A549 (cell line): ENCODE results near the gene CACNA1H. TPM values are rescaled to one million over a fixed set of nuclear protein-coding genes. Genes with fewer than 3 reads are reported as not detected.
A peak's percentile ranks its signal among the peaks of the same experiment; 100 is the strongest.

Experiments
- ATAC-seq, 2 experiments: fragments of 200-7000 bp in 1 of 2; fragments of >200 bp in 1 of 2; cut with Nextera tagmentation in 1 of 2; cut with Tn5 transposase in 1 of 2; 3 replicates each; pipeline versions ENCODE4 v1.8.0 to v1.9.1; 2018 to 2020; ENCODE audit warnings: mild to moderate bottlenecking in 1 of 2, moderate library complexity in 1 of 2
- CTCF ChIA-PET: fragments of 300-600 bp; sonication (Branson Sonifier 250); formaldehyde crosslinking; extraction: SDS; loops from one replicate; lab custom pipeline; 2021; ENCODE audit warnings: antibody characterized with exemption, inconsistent platforms; lab: Yijun Ruan, JAX
- POLR2A ChIA-PET: fragments of 350-600 bp; formaldehyde crosslinking; extraction: SDS; loops from one replicate; lab custom pipeline; 2021; ENCODE audit warnings: antibody characterized with exemption, inconsistent platforms; lab: Yijun Ruan, JAX
- DNase-seq, 2 experiments: peaks; one replicate each; pipeline versions ENCODE4 v3.0.0 to v3.0.0-alpha.2; 2011 to 2016; ENCODE audit warnings: low read depth in 1 of 2, low spot score in 1 of 2
- FAIRE-seq: peaks from 2 replicates; lab custom pipeline; 2011; peaks lifted over from hg19 to GRCh38; lab: Jason Lieb, UNC
- H3K27ac ChIP-seq, 2 experiments: fragments of >200 bp; sonication (Bioruptor Twin); formaldehyde crosslinking; 3 replicates each; pipeline ENCODE4 v1.5.1; 2016 to 2017
- H3K4me1 ChIP-seq: fragments of >200 bp; sonication (Bioruptor Twin); formaldehyde crosslinking; 3 replicates; pipeline ENCODE4 v1.6.1; 2016
- H3K4me2 ChIP-seq: fragments of >200 bp; sonication (Bioruptor Twin); formaldehyde crosslinking; 3 replicates; pipeline ENCODE4 v1.6.1; 2016
- H3K4me3 ChIP-seq: fragments of >200 bp; sonication (Bioruptor Twin); formaldehyde crosslinking; 3 replicates; pipeline ENCODE4 v1.5.1; 2016
- H3K9me3 ChIP-seq: fragments of >200 bp; sonication (Bioruptor Twin); formaldehyde crosslinking; 3 replicates; pipeline ENCODE4 v1.6.1; 2016
- BHLHE40 ChIP-seq: IDR thresholded peaks from 2 replicates; pipeline ENCODE4 v1.6.1; 2012; ENCODE audit warnings: low read depth, low read length, inconsistent platforms
- CBX8 ChIP-seq: fragments of 200-600 bp; sonication (generic); IDR thresholded peaks from 2 replicates; pipeline ENCODE4 v1.6.1; 2016
- CHD2 ChIP-seq: fragments of 150-350 bp; IDR thresholded peaks from 2 replicates; pipeline ENCODE4 v1.6.1; 2014; ENCODE audit warnings: low read length; ENCODE audit not compliant: partially characterized antibody
- E2F6 ChIP-seq: IDR thresholded peaks from 2 replicates; pipeline ENCODE4 v1.6.1; 2012; ENCODE audit warnings: low read depth, borderline replicate concordance
- EHMT2 ChIP-seq: fragments of 200-600 bp; sonication (generic); IDR thresholded peaks from 2 replicates; pipeline ENCODE4 v1.6.1; 2016; ENCODE audit warnings: antibody characterized with exemption, low read depth, mild to moderate bottlenecking, moderate library complexity
- EP300 ChIP-seq, 2 experiments: fragments of >200 bp; sonication (Bioruptor Twin); formaldehyde crosslinking; IDR thresholded peaks; 2 replicates in 1 of 2; 3 replicates in 1 of 2; pipeline ENCODE4 v1.6.1; 2016 to 2017
- FOSB ChIP-seq: fragments of 250-450 bp; sonication (Bioruptor Pico); IDR thresholded peaks from 2 replicates; pipeline ENCODE4 v1.5.0; 2020; ENCODE audit warnings: mild to moderate bottlenecking, moderate library complexity
- FOSL2 ChIP-seq, 2 experiments: fragments of 450-650 bp in 1 of 2; fragments of >200 bp in 1 of 2; sonication (Bioruptor Twin) in 1 of 2; formaldehyde crosslinking; IDR thresholded peaks; 2 replicates each; pipeline versions ENCODE4 v1.5.0 to v1.6.1; 2016 to 2020; ENCODE audit warnings: mild to moderate bottlenecking in 1 of 2, moderate library complexity in 1 of 2
- FOXS1 ChIP-seq: fragments of 250-450 bp; sonication (Bioruptor Pico); IDR thresholded peaks from 2 replicates; pipeline ENCODE4 v1.5.0; 2020; ENCODE audit warnings: mild to moderate bottlenecking, moderate library complexity
- GATA3 ChIP-seq: IDR thresholded peaks from 2 replicates; pipeline ENCODE4 v1.6.1; 2012; ENCODE audit warnings: borderline replicate concordance
- HOXB13 ChIP-seq: fragments of 250-450 bp; sonication (Bioruptor Pico); IDR thresholded peaks from 2 replicates; pipeline ENCODE4 v1.5.0; 2020; ENCODE audit warnings: low read depth, mild to moderate bottlenecking, moderate library complexity
- HOXB5 ChIP-seq: fragments of 250-450 bp; sonication (Bioruptor Pico); IDR thresholded peaks from 2 replicates; pipeline ENCODE4 v1.5.0; 2020; ENCODE audit warnings: mild to moderate bottlenecking, moderate library complexity
- KDM1A ChIP-seq: fragments of 200-600 bp; sonication (generic); IDR thresholded peaks from 2 replicates; pipeline ENCODE4 v1.6.1; 2016; ENCODE audit warnings: low read depth, mild to moderate bottlenecking
- NPAS2 ChIP-seq: fragments of 250-450 bp; sonication (Bioruptor Pico); IDR thresholded peaks from 2 replicates; pipeline ENCODE4 v1.8.0; 2022; ENCODE audit warnings: mild to moderate bottlenecking, moderate library complexity, borderline replicate concordance
- RAD21 ChIP-seq, 2 experiments: fragments of >200 bp in 1 of 2; sonication (Bioruptor Twin) in 1 of 2; formaldehyde crosslinking in 1 of 2; IDR thresholded peaks in 1 of 2; conservative IDR thresholded peaks in 1 of 2; 2 replicates in 1 of 2; 3 replicates in 1 of 2; pipeline ENCODE4 v1.6.1; 2012 to 2018; ENCODE audit warnings: inconsistent platforms in 1 of 2
- RARB ChIP-seq: fragments of 250-450 bp; sonication (Bioruptor Pico); IDR thresholded peaks from 2 replicates; pipeline ENCODE4 v1.8.0; 2021; ENCODE audit warnings: mild to moderate bottlenecking, moderate library complexity
- RFX5 ChIP-seq: fragments of 450-650 bp; IDR thresholded peaks from 2 replicates; pipeline ENCODE4 v1.7.1; 2014; ENCODE audit warnings: antibody characterized with exemption, mild to moderate bottlenecking, moderate library complexity
- TFCP2L1 ChIP-seq: fragments of 250-450 bp; sonication (Bioruptor Pico); IDR thresholded peaks from 2 replicates; pipeline ENCODE4 v1.5.0; 2021; ENCODE audit warnings: mild to moderate bottlenecking
- TP53 ChIP-seq: fragments of 250-450 bp; sonication (Bioruptor Pico); IDR thresholded peaks from 2 replicates; pipeline ENCODE4 v1.5.0; 2021; ENCODE audit warnings: mild to moderate bottlenecking, moderate library complexity
- ZC3H11A ChIP-seq: fragments of 450-650 bp; IDR thresholded peaks from 2 replicates; pipeline ENCODE4 v1.6.1; 2014; ENCODE audit warnings: antibody characterized with exemption, mild to moderate bottlenecking
- ZFP36 ChIP-seq: fragments of 450-650 bp; IDR thresholded peaks from 2 replicates; pipeline ENCODE4 v1.6.1; 2014; ENCODE audit warnings: borderline replicate concordance; ENCODE audit not compliant: partially characterized antibody
- WGBS: methylation state at CpG from one replicate; pipeline ENCODE4 v1.1.6; 2017; ENCODE audit errors: missing lambda C conversion rate; 5-methylcytosine and 5-hydroxymethylcytosine counted together
- polyA plus RNA-seq, 4 experiments: library from polyadenylated mRNA; depleted of rRNA in 3 of 4; stranded (reverse); fragments of >200 nt; fragmentation: RNase III in 1 of 4; extraction: RNeasy Plus Mini Kit Qiagen cat#74134 plus additional on column Dnase treatment in 1 of 4; gene quantifications; 2 replicates in 3 of 4; 3 replicates in 1 of 4; pipeline ENCODE4 v1.2.3, GENCODE V29; 2011 to 2017
- TF ChIP-seq, protein P1 (sequence below): IDR thresholded peaks from 2 replicates; pipeline ENCODE4 v1.6.1; 2012
- TF ChIP-seq, protein P2 (sequence below): fragments of 250-450 bp; sonication (Bioruptor Pico); IDR thresholded peaks from 2 replicates; pipeline ENCODE4 v1.5.0; 2020; ENCODE audit warnings: low read depth, mild to moderate bottlenecking, moderate library complexity
- TF ChIP-seq, protein P3 (sequence below): fragments of 250-450 bp; sonication (Bioruptor Pico); IDR thresholded peaks from 2 replicates; pipeline ENCODE4 v1.5.0; 2021; ENCODE audit warnings: mild to moderate bottlenecking, moderate library complexity, borderline replicate concordance

The CACNA1H gene
- polyA plus RNA-seq, 2 of the 4 experiments (the other 2 are of a cell fraction) = 7.2 to 15.8 TPM

- FAIRE-seq (no peak), ATAC-seq (no peak), DNase-seq (no peak)
- peak overlapping the region in 1 of 2 experiments; percentile 22; a peak in 1 of 6 replicates for H3K27ac ChIP-seq
- H3K4me1 ChIP-seq = peaks cover 67% of the 10 kb centered on the region
- H3K4me2 ChIP-seq = no peak overlapping the region
- WGBS = 87% methylated on average over 15 of the region's 21 CpGs
- no peaks in the 10 kb centered on the region for H3K9me3 ChIP-seq
- ChIA-PET POLR2A (no interaction called here), CTCF (interaction anchor here (0.6 to 1.4 kb wide), 3 partner anchors 28 to 709 kb away, joined by 3 read pairs; no protein-coding TSS in a partner anchor)
- TF ChIP-seq RARB (CRISPR knock-in tag) = no peak
- no peak for TF ChIP-seq CHD2
- TF ChIP-seq EHMT2 = no peak
- no peak for TF ChIP-seq RFX5
- TF ChIP-seq TFCP2L1 (CRISPR knock-in tag) = no peak
- TF ChIP-seq KDM1A = no peak
- TF ChIP-seq FOXS1 = no peak
- TF ChIP-seq ZC3H11A = no peak
- no peak for TF ChIP-seq BHLHE40
- TF ChIP-seq, protein P1, sequence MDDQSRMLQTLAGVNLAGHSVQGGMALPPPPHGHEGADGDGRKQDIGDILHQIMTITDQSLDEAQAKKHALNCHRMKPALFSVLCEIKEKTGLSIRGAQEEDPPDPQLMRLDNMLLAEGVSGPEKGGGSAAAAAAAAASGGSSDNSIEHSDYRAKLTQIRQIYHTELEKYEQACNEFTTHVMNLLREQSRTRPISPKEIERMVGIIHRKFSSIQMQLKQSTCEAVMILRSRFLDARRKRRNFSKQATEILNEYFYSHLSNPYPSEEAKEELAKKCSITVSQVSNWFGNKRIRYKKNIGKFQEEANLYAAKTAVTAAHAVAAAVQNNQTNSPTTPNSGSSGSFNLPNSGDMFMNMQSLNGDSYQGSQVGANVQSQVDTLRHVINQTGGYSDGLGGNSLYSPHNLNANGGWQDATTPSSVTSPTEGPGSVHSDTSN = no peak
- no peak for TF ChIP-seq HOXB13
- no peak for TF ChIP-seq RAD21 (conservative IDR thresholded peaks at IDR 0.05 in 1 of 2, IDR thresholded peaks at IDR 0.05 in 1 of 2)
- TF ChIP-seq, protein P2, sequence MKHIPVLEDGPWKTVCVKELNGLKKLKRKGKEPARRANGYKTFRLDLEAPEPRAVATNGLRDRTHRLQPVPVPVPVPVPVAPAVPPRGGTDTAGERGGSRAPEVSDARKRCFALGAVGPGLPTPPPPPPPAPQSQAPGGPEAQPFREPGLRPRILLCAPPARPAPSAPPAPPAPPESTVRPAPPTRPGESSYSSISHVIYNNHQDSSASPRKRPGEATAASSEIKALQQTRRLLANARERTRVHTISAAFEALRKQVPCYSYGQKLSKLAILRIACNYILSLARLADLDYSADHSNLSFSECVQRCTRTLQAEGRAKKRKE = no peak
- TF ChIP-seq EP300 (IDR thresholded peaks at IDR 0.05) = no peak
- TF ChIP-seq FOSB (CRISPR knock-in tag) = no peak
- no peak for TF ChIP-seq ZFP36
- H3K4me3 ChIP-seq = no peak overlapping the region
Measured at GRCh38 chr16:1178295-1178910, 25.5 kb downstream of the CACNA1H start.

GRCh38 chr16:1180549-1181403 lies 27.9 kb downstream of the CACNA1H start:
- CTCF ChIA-PET = interaction anchor here (0.7 to 5.6 kb wide), 17 partner anchors 9 to 96 kb away, joined by 3 to 53 read pairs (median 5); no protein-coding TSS in a partner anchor

More at GRCh38 chr16:1180549-1181403, 27.9 kb downstream of the CACNA1H start:
- no peak for DNase-seq
- 81% methylated on average over 24 of the region's 38 CpGs for WGBS
- no peak for FAIRE-seq
- no peaks in the 10 kb centered on the region for H3K9me3 ChIP-seq
- POLR2A ChIA-PET = no interaction called here
- H3K27ac ChIP-seq = peak overlapping the region; percentile 97 to 100
- H3K4me2 ChIP-seq = peak overlapping the region; percentile 100
- peaks cover 56% of the 10 kb centered on the region for H3K4me1 ChIP-seq
- ATAC-seq = peak in 1 of 2 experiments; percentile 12; a peak in 3 of 6 replicates
- TF ChIP-seq E2F6 (no peak), CHD2 (no peak), NPAS2 (no peak), CBX8 (no peak), TP53 (no peak), HOXB5 (CRISPR knock-in tag) (no peak), FOSL2 (IDR thresholded peaks at IDR 0.05) (no peak), FOSL2 (CRISPR knock-in tag; IDR thresholded peaks at IDR 0.05) (no peak), GATA3 (no peak)
- TF ChIP-seq, protein P3, sequence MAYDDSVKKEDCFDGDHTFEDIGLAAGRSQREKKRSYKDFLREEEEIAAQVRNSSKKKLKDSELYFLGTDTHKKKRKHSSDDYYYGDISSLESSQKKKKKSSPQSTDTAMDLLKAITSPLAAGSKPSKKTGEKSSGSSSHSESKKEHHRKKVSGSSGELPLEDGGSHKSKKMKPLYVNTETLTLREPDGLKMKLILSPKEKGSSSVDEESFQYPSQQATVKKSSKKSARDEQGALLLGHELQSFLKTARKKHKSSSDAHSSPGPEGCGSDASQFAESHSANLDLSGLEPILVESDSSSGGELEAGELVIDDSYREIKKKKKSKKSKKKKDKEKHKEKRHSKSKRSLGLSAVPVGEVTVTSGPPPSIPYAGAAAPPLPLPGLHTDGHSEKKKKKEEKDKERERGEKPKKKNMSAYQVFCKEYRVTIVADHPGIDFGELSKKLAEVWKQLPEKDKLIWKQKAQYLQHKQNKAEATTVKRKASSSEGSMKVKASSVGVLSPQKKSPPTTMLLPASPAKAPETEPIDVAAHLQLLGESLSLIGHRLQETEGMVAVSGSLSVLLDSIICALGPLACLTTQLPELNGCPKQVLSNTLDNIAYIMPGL (CRISPR knock-in tag) = no peak
- TF ChIP-seq, all 56 proteins: peak for 0
- no peak overlapping the region for H3K4me3 ChIP-seq
